HepG2 (cell line): ENCODE results near the gene TOMM40L. TPM values are rescaled to one million over a fixed set of nuclear protein-coding genes. Genes with fewer than 3 reads are reported as not detected.

Source experiments
- DZIP1 ChIP-seq: sonication (generic); formaldehyde crosslinking; IDR thresholded peaks from 2 replicates; pipeline ENCODE4 v1.5.0; 2020; ENCODE audit warnings: mild to moderate bottlenecking, missing genetic modification reagents
- EED ChIP-seq: sonication (generic); formaldehyde crosslinking; IDR thresholded peaks from 2 replicates; pipeline ENCODE4 v1.5.0; 2020; ENCODE audit warnings: mild to moderate bottlenecking, missing genetic modification reagents
- HMG20A ChIP-seq: IDR thresholded peaks from 2 replicates; pipeline ENCODE4 v1.6.1; 2016; ENCODE audit warnings: borderline replicate concordance
- HMGXB4 ChIP-seq, 2 experiments: sonication (generic) in 1 of 2; formaldehyde crosslinking in 1 of 2; IDR thresholded peaks; 2 replicates each; pipeline versions ENCODE4 v1.4.0 to v1.6.1; 2018 to 2020; ENCODE audit warnings: missing genetic modification reagents in 2 of 2, borderline replicate concordance in 1 of 2, low read depth in 1 of 2, mild to moderate bottlenecking in 1 of 2, missing biosample characterization in 1 of 2
- NFE2 ChIP-seq: sonication (generic); formaldehyde crosslinking; IDR thresholded peaks from 2 replicates; pipeline ENCODE4 v1.4.0; 2020; ENCODE audit warnings: missing genetic modification reagents
- PHF21A ChIP-seq: sonication (generic); formaldehyde crosslinking; IDR thresholded peaks from 2 replicates; pipeline ENCODE4 v1.5.0; 2020; ENCODE audit warnings: mild to moderate bottlenecking, missing genetic modification reagents
- SOX6 ChIP-seq, 2 experiments: fragments of 450-650 bp in 1 of 2; sonication (generic) in 1 of 2; formaldehyde crosslinking in 1 of 2; IDR thresholded peaks; 2 replicates each; pipeline versions ENCODE4 v1.4.0 to v1.6.1; 2017 to 2020; ENCODE audit warnings: antibody characterized with exemption in 1 of 2, mild to moderate bottlenecking in 1 of 2, missing genetic modification reagents in 1 of 2
- SYNCRIP ChIP-seq: fragments of 200-400 bp; formaldehyde crosslinking; IDR thresholded peaks from 2 replicates; pipeline ENCODE4 v1.6.1; 2018; ENCODE audit warnings: mild to moderate bottlenecking, low read depth, low read length; ENCODE audit not compliant: insufficient read depth
- TFE3 ChIP-seq: IDR thresholded peaks from 2 replicates; pipeline ENCODE4 v1.6.1; 2016
- ZNF138 ChIP-seq: sonication (generic); formaldehyde crosslinking; IDR thresholded peaks from 2 replicates; pipeline ENCODE4 v1.5.0; 2020; ENCODE audit warnings: mild to moderate bottlenecking, low read depth, missing genetic modification reagents
- ZNF20 ChIP-seq: sonication (generic); formaldehyde crosslinking; IDR thresholded peaks from 2 replicates; pipeline ENCODE4 v1.4.0; 2020; ENCODE audit warnings: mild to moderate bottlenecking, moderate library complexity, missing genetic modification reagents
- ZNF549 ChIP-seq: sonication (generic); formaldehyde crosslinking; IDR thresholded peaks from 2 replicates; pipeline ENCODE4 v1.5.0; 2020; ENCODE audit warnings: missing genetic modification reagents
- ZNF550 ChIP-seq: sonication (generic); formaldehyde crosslinking; IDR thresholded peaks from 2 replicates; pipeline ENCODE4 v1.4.0; 2020; ENCODE audit warnings: mild to moderate bottlenecking, missing genetic modification reagents, borderline replicate concordance
- polyA plus RNA-seq, 8 experiments: library from polyadenylated mRNA; depleted of rRNA in 3 of 8; stranded (reverse) in 7 of 8; unstranded in 1 of 8; fragments of >200 nt; fragmentation: Illumina TruSeq in 4 of 8; extraction: Trizol in 4 of 8; gene quantifications; 2 replicates each; pipeline versions ENCODE4 v1.2.1 to v1.2.3, GENCODE V29; 2011 to 2016; ENCODE audit warnings: low read depth in 4 of 8, missing spikeins in 1 of 8, mixed read lengths in 1 of 8; ENCODE audit not compliant: insufficient read depth in 1 of 8
- total RNA-seq, 5 experiments: library from RNA; depleted of rRNA; stranded (reverse); fragments of >200 nt; fragmentation: Illumina TruSeq; extraction: Trizol; gene quantifications; 2 replicates each; pipeline ENCODE4 v1.2.3, GENCODE V29; 2016; ENCODE audit warnings: low read depth in 1 of 5
- TF ChIP-seq, protein P1 (sequence below): sonication (generic); formaldehyde crosslinking; IDR thresholded peaks from 2 replicates; pipeline ENCODE4 v1.4.0; 2020; ENCODE audit warnings: missing genetic modification reagents, mild to moderate bottlenecking, borderline replicate concordance
- TF ChIP-seq, protein P2 (sequence below): sonication (generic); formaldehyde crosslinking; conservative IDR thresholded peaks from 2 replicates; pipeline ENCODE4 v1.8.0; 2022; ENCODE audit warnings: mild to moderate bottlenecking, moderate library complexity, missing genetic modification reagents
- TF ChIP-seq, protein P3 (sequence below): sonication (generic); formaldehyde crosslinking; IDR thresholded peaks from 2 replicates; pipeline ENCODE4 v1.5.1; 2020; ENCODE audit warnings: missing genetic modification reagents, mild to moderate bottlenecking, borderline replicate concordance

Gene TOMM40L
- total and polyA plus RNA-seq, 2 of the 13 experiments (the other 11 are each of a cell fraction or from before 2014, with no cell fraction given): 14.1 to 26.2 TPM

DNA sequence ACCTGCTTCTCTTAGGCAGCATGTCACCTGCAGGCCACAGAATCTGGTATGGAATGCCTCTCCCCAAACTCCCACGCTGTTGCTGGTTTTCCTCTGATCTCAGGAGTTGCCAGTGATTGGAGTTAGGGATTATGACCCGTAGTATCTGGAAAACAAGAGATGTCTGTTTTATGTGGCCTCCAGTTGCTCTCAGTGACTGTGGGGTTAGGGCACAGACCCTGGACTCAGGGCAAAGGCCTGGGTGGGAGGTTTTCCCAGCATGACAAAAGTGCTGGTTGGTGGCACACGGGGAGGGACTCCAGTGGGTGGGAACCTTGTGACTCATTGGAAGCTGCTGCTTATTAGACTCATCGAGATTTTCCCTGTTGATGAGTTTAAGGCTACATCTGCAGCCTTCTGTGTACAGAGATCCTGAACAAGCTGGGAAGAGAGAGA, 12.2 kb downstream of the TOMM40L start, which contains the start of gene NR1I3 (continued):
- TF ChIP-seq ZNF550 (CRISPR knock-in tag): no peak
- TF ChIP-seq HMG20A: peak; percentile 71; the same call in 1 of the 2 replicates
- TF ChIP-seq TFE3 (CRISPR knock-in tag): no peak
- no peak for TF ChIP-seq ZNF20
- peak; percentile 92 for TF ChIP-seq PHF21A (CRISPR knock-in tag)
- TF ChIP-seq, protein P1, sequence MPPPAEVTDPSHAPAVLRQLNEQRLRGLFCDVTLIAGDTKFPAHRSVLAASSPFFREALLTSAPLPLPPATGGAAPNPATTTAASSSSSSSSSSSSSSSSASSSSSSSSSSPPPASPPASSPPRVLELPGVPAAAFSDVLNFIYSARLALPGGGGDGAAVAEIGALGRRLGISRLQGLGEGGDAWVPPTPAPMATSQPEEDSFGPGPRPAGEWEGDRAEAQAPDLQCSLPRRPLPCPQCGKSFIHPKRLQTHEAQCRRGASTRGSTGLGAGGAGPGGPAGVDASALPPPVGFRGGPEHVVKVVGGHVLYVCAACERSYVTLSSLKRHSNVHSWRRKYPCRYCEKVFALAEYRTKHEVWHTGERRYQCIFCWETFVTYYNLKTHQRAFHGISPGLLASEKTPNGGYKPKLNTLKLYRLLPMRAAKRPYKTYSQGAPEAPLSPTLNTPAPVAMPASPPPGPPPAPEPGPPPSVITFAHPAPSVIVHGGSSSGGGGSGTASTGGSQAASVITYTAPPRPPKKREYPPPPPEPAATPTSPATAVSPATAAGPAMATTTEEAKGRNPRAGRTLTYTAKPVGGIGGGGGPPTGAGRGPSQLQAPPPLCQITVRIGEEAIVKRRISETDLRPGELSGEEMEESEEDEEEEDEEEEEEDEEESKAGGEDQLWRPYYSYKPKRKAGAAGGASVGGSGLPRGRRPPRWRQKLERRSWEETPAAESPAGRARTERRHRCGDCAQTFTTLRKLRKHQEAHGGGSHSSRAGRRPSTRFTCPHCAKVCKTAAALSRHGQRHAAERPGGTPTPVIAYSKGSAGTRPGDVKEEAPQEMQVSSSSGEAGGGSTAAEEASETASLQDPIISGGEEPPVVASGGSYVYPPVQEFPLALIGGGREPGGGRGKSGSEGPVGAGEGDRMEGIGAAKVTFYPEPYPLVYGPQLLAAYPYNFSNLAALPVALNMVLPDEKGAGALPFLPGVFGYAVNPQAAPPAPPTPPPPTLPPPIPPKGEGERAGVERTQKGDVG: no peak
- TF ChIP-seq ZNF549: no peak
- TF ChIP-seq EED (CRISPR knock-in tag): no peak
- TF ChIP-seq SOX6 (IDR thresholded peaks at IDR 0.05): no peak
- TF ChIP-seq SOX6 (CRISPR knock-in tag; IDR thresholded peaks at IDR 0.05): peak; percentile 79
- no peak for TF ChIP-seq ZNF138 (CRISPR knock-in tag)
- TF ChIP-seq SYNCRIP: no peak
- TF ChIP-seq, protein P2, sequence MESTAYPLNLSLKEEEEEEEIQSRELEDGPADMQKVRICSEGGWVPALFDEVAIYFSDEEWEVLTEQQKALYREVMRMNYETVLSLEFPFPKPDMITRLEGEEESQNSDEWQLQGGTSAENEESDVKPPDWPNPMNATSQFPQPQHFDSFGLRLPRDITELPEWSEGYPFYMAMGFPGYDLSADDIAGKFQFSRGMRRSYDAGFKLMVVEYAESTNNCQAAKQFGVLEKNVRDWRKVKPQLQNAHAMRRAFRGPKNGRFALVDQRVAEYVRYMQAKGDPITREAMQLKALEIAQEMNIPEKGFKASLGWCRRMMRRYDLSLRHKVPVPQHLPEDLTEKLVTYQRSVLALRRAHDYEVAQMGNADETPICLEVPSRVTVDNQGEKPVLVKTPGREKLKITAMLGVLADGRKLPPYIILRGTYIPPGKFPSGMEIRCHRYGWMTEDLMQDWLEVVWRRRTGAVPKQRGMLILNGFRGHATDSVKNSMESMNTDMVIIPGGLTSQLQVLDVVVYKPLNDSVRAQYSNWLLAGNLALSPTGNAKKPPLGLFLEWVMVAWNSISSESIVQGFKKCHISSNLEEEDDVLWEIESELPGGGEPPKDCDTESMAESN (CRISPR knock-in tag): 0 out of 2 replicates have a peak, but pooled peaks have one; percentile 26
- peak in 1 of 2 experiments; percentile 19; a peak in 1 of 4 replicates for TF ChIP-seq HMGXB4 (CRISPR knock-in tag; IDR thresholded peaks at IDR 0.05; ENCODE audit: borderline replicate concordance in 1 of 2, low read depth in 1 of 2)
- TF ChIP-seq NFE2: no peak
- TF ChIP-seq DZIP1 (CRISPR knock-in tag): no peak
- TF ChIP-seq, protein P3, sequence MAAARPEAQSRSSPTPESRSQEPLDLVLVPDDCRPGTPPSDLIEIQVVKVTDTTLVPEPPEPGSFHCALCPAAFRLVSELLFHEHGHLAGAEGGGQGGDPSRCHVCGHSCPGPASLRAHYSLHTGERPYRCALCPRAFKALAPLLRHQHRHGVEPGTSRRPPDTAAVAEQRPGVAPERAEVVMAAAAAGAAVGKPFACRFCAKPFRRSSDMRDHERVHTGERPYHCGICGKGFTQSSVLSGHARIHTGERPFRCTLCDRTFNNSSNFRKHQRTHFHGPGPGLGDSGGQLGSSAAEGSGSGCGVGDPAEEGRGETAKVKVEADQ (CRISPR knock-in tag): no peak
